H1 (cell line): ENCODE measurements around the gene GTF3C5. TPM values are rescaled to one million over a fixed set of nuclear protein-coding genes. Genes with fewer than 3 reads are reported as not detected.

Experiments
- CTCF ChIA-PET: fragments of 300-600 bp; sonication (Branson Sonifier 250); formaldehyde crosslinking; loops from one replicate; lab custom pipeline; 2021; ENCODE audit not compliant: partially characterized antibody; lab: Charles Lee
- POLR2A ChIA-PET: fragments of 300-600 bp; sonication (Branson Sonifier 250); formaldehyde crosslinking; loops from one replicate; lab custom pipeline; 2021; ENCODE audit warnings: inconsistent platforms; ENCODE audit not compliant: partially characterized antibody; lab: Charles Lee
- DNase-seq, 2 experiments: peaks; one replicate each; pipeline versions ENCODE4 v3.0.0 to v3.0.0-alpha.2; 2010 to 2022; ENCODE audit warnings: low spot score in 2 of 2, low read depth in 1 of 2, mixed read lengths in 1 of 2
- FAIRE-seq: peaks from 2 replicates; lab custom pipeline; 2011; peaks lifted over from hg19 to GRCh38; lab: Jason Lieb, UNC
- H2AFZ ChIP-seq: 2 replicates; pipeline ENCODE4 v1.8.1; 2012; ENCODE audit warnings: low read length, inconsistent platforms
- H2AK5ac ChIP-seq: 2 replicates; pipeline ENCODE4 v1.6.1; 2013; ENCODE audit warnings: low read depth, low read length
- H2BK120ac ChIP-seq: replicated peaks from 2 replicates; pipeline ENCODE3; 2013; ENCODE audit warnings: low read depth, low read length, inconsistent platforms
- H2BK12ac ChIP-seq: 2 replicates; pipeline ENCODE4 v1.6.1; 2013; ENCODE audit warnings: low read depth, low read length
- H2BK15ac ChIP-seq: 2 replicates; pipeline ENCODE4 v1.6.1; 2013; ENCODE audit warnings: low read length
- H2BK20ac ChIP-seq: 2 replicates; pipeline ENCODE4 v1.6.1; 2013; ENCODE audit warnings: low read length
- H2BK5ac ChIP-seq: 2 replicates; pipeline ENCODE4 v1.6.1; 2013; ENCODE audit warnings: low read depth, low read length
- H3K14ac ChIP-seq: 2 replicates; pipeline ENCODE4 v1.6.1; 2013; ENCODE audit warnings: inconsistent platforms; ENCODE audit not compliant: insufficient read length
- H3K18ac ChIP-seq: 2 replicates; pipeline ENCODE4 v1.6.1; 2013; ENCODE audit warnings: low read length; ENCODE audit errors: extremely low read depth
- H3K23ac ChIP-seq: 2 replicates; pipeline ENCODE4 v1.6.1; 2013; ENCODE audit warnings: inconsistent platforms; ENCODE audit not compliant: insufficient read length
- H3K23me2 ChIP-seq: 2 replicates; pipeline ENCODE4 v1.6.1; 2013; ENCODE audit warnings: low read depth, low read length
- H3K27ac ChIP-seq: 2 replicates; pipeline ENCODE4 v1.6.1; 2011; ENCODE audit warnings: low read depth, low read length, inconsistent platforms
- H3K27me3 ChIP-seq, 4 experiments: replicated peaks in 1 of 4; 1 replicate in 1 of 4; 2 replicates in 3 of 4; pipeline versions ENCODE4 v1.6.1 to v1.8.1; 2011 to 2013; ENCODE audit warnings: low read length in 3 of 4, mild to moderate bottlenecking in 3 of 4, inconsistent platforms in 2 of 4, mixed read lengths in 2 of 4, moderate library complexity in 1 of 4; ENCODE audit not compliant: control insufficient read depth in 3 of 4, insufficient read depth in 3 of 4; ENCODE audit errors: extremely low read depth in 1 of 4
- H3K36me3 ChIP-seq, 4 experiments: 2 replicates each; pipeline versions ENCODE4 v1.6.1 to v1.8.1; 2011 to 2013; ENCODE audit warnings: mild to moderate bottlenecking in 4 of 4, low read length in 3 of 4, moderate library complexity in 2 of 4, control low read depth in 1 of 4, inconsistent platforms in 1 of 4; ENCODE audit not compliant: insufficient read depth in 4 of 4, control insufficient read depth in 2 of 4
- H3K4ac ChIP-seq: replicated peaks from 2 replicates; pipeline ENCODE3; 2013; ENCODE audit warnings: low read length, low read depth, mixed read lengths, inconsistent platforms; ENCODE audit not compliant: insufficient read length
- H3K4me1 ChIP-seq, 4 experiments: replicated peaks in 1 of 4; 1 replicate in 1 of 4; 2 replicates in 3 of 4; pipeline versions ENCODE4 v1.6.1 to v1.8.1; 2011 to 2013; ENCODE audit warnings: low read length in 3 of 4, inconsistent platforms in 2 of 4, mixed read lengths in 1 of 4; ENCODE audit not compliant: insufficient read depth in 4 of 4, control insufficient read depth in 3 of 4
- H3K4me2 ChIP-seq, 2 experiments: 2 replicates each; pipeline versions ENCODE4 v1.6.1 to v1.8.1; 2011 to 2013; ENCODE audit warnings: low read depth in 2 of 2, low read length in 2 of 2, control low read depth in 1 of 2, inconsistent platforms in 1 of 2, mild to moderate bottlenecking in 1 of 2; ENCODE audit not compliant: insufficient read depth in 1 of 2
- H3K4me3 ChIP-seq, 4 experiments: fragments of 200-600, 300-600 bp in 1 of 4; sonication (generic), shearing (Covaris generic), sonication (Bioruptor Twin) in 1 of 4; 2 replicates each; pipeline versions ENCODE4 v1.5.1 to v1.8.1; 2011 to 2016; ENCODE audit warnings: low read length in 4 of 4, low read depth in 3 of 4, control low read depth in 2 of 4, inconsistent platforms in 2 of 4, mild to moderate bottlenecking in 2 of 4, mixed read lengths in 1 of 4, moderate library complexity in 1 of 4; ENCODE audit not compliant: insufficient read depth in 2 of 4; ENCODE audit errors: extremely low read depth in 1 of 4
- H3K56ac ChIP-seq: replicated peaks from 2 replicates; pipeline ENCODE3; 2013; ENCODE audit warnings: low read depth, mild to moderate bottlenecking, mixed read lengths, low read length, inconsistent platforms; ENCODE audit not compliant: insufficient read length
- H3K79me1 ChIP-seq: 2 replicates; pipeline ENCODE4 v1.6.1; 2013; ENCODE audit warnings: low read depth, low read length, control low read depth
- H3K79me2 ChIP-seq, 2 experiments: 2 replicates each; pipeline versions ENCODE4 v1.6.1 to v1.8.1; 2012 to 2013; ENCODE audit warnings: low read length in 2 of 2, mild to moderate bottlenecking in 2 of 2, inconsistent platforms in 1 of 2; ENCODE audit not compliant: insufficient read depth in 2 of 2, control insufficient read depth in 1 of 2
- H3K9ac ChIP-seq, 4 experiments: replicated peaks in 1 of 4; 1 replicate in 1 of 4; 2 replicates in 3 of 4; pipeline versions ENCODE4 v1.6.1 to v1.8.1; 2011 to 2013; ENCODE audit warnings: low read depth in 3 of 4, low read length in 3 of 4, control low read depth in 2 of 4, mild to moderate bottlenecking in 2 of 4, moderate library complexity in 2 of 4, inconsistent platforms in 1 of 4; ENCODE audit errors: extremely low read depth in 1 of 4
- H3K9me3 ChIP-seq, 2 experiments: 2 replicates each; pipeline versions ENCODE4 v1.6.1 to v1.8.1; 2012 to 2013; ENCODE audit warnings: mild to moderate bottlenecking in 2 of 2, moderate library complexity in 2 of 2, control low read depth in 1 of 2, inconsistent platforms in 1 of 2, low read depth in 1 of 2, low read length in 1 of 2, mixed read lengths in 1 of 2; ENCODE audit not compliant: insufficient read depth in 2 of 2
- H4K20me1 ChIP-seq, 2 experiments: replicated peaks in 1 of 2; 2 replicates each; pipeline versions ENCODE3 to v1.8.1; 2011 to 2013; ENCODE audit warnings: inconsistent platforms in 2 of 2, low read length in 2 of 2, mild to moderate bottlenecking in 1 of 2; ENCODE audit not compliant: insufficient read depth in 2 of 2, control insufficient read depth in 1 of 2
- H4K5ac ChIP-seq: 2 replicates; pipeline ENCODE4 v1.6.1; 2013; ENCODE audit warnings: low read length, low read depth, mixed read lengths, inconsistent platforms; ENCODE audit not compliant: insufficient read length
- H4K8ac ChIP-seq: 2 replicates; pipeline ENCODE4 v1.8.0; 2013; ENCODE audit warnings: mild to moderate bottlenecking, moderate library complexity, low read length, inconsistent platforms; ENCODE audit not compliant: insufficient read depth; ENCODE audit errors: extremely low read depth
- H4K91ac ChIP-seq: replicated peaks from 2 replicates; pipeline ENCODE3; 2013; ENCODE audit warnings: low read length, mixed read lengths, inconsistent platforms; ENCODE audit not compliant: insufficient read length
- BRCA1 ChIP-seq: IDR thresholded peaks from 2 replicates; pipeline ENCODE4 v1.6.1; 2012; ENCODE audit warnings: low read depth, low read length, improper control_type of control experiment
- CEBPB ChIP-seq: IDR thresholded peaks from 2 replicates; pipeline ENCODE4 v1.6.1; 2012; ENCODE audit warnings: low read depth, low read length
- CHD2 ChIP-seq: IDR thresholded peaks from 2 replicates; pipeline ENCODE4 v1.6.1; 2012; ENCODE audit warnings: low read length, improper control_type of control experiment
- CTCF ChIP-seq, 3 experiments: IDR thresholded peaks; 1 replicate in 2 of 3; 2 replicates in 1 of 3; pipeline versions ENCODE4 v1.5.1 to v1.6.1; 2011; ENCODE audit warnings: low read length in 3 of 3, mild to moderate bottlenecking in 3 of 3, inconsistent platforms in 2 of 3, low read depth in 1 of 3, moderate library complexity in 1 of 3; ENCODE audit not compliant: insufficient read depth in 1 of 3; ENCODE audit errors: control extremely low read depth in 1 of 3
- EP300 ChIP-seq, 2 experiments: IDR thresholded peaks; 1 replicate in 1 of 2; 2 replicates in 1 of 2; pipeline ENCODE4 v1.6.1; 2011 to 2012; ENCODE audit warnings: low read depth in 2 of 2, low read length in 2 of 2, mild to moderate bottlenecking in 2 of 2, borderline replicate concordance in 1 of 2, inconsistent platforms in 1 of 2, moderate library complexity in 1 of 2
- HDAC6 ChIP-seq: IDR thresholded peaks from one replicate; pipeline ENCODE4 v1.7.1; 2012; ENCODE audit warnings: low read depth, mild to moderate bottlenecking, inconsistent platforms, low read length, moderate library complexity
- MAFK ChIP-seq: IDR thresholded peaks from 2 replicates; pipeline ENCODE4 v1.6.1; 2012; ENCODE audit warnings: low read depth, mild to moderate bottlenecking, improper control_type of control experiment, low read length
- POU5F1 ChIP-seq: IDR thresholded peaks from 2 replicates; pipeline ENCODE4 v1.6.1; 2011; ENCODE audit warnings: low read depth, mild to moderate bottlenecking, low read length, moderate library complexity
- RAD21 ChIP-seq, 2 experiments: IDR thresholded peaks in 1 of 2; conservative IDR thresholded peaks in 1 of 2; 2 replicates each; pipeline ENCODE4 v1.6.1; 2011; ENCODE audit warnings: low read depth in 2 of 2, low read length in 2 of 2, improper control_type of control experiment in 1 of 2, inconsistent platforms in 1 of 2, mild to moderate bottlenecking in 1 of 2, moderate library complexity in 1 of 2
- RNF2 ChIP-seq: fragments of 200-900, 300-1000 bp; sonication (generic); IDR thresholded peaks from 2 replicates; pipeline ENCODE4 v1.7.1; 2016; ENCODE audit warnings: borderline replicate concordance, low read depth, mild to moderate bottlenecking, antibody characterized with exemption, low read length; ENCODE audit not compliant: poor library complexity, severe bottlenecking; ENCODE audit errors: missing control alignments
- WGBS, 2 experiments: shearing (Covaris generic) in 1 of 2; methylation state at CpG; one replicate each; pipeline versions ENCODE4 v1.1.6 to v1.1.7; 2013 to 2015; ENCODE audit warnings: low lambda C conversion rate in 2 of 2, mixed read lengths in 2 of 2, inconsistent platforms in 1 of 2, low coverage in 1 of 2, missing lambda C conversion rate in 1 of 2; ENCODE audit not compliant: insufficient replicate concordance in 2 of 2, insufficient coverage in 1 of 2, insufficient read length in 1 of 2; ENCODE audit errors: extremely low coverage in 1 of 2, missing lambda C conversion rate in 1 of 2; 5-methylcytosine and 5-hydroxymethylcytosine counted together
- polyA plus RNA-seq, 7 experiments: library from polyadenylated mRNA; depleted of rRNA in 3 of 7; stranded (reverse) in 5 of 7; unstranded in 2 of 7; fragments of >200 nt in 5 of 7; fragments of 200-250 nt in 2 of 7; gene quantifications; 1 replicate in 5 of 7; 2 replicates in 1 of 7; 4 replicates in 1 of 7; pipeline versions ENCODE4 v1.2.1 to v1.2.3, GENCODE V29; 2011 to 2013; ENCODE audit warnings: missing spikeins in 2 of 7, mixed read lengths in 2 of 7
- total RNA-seq: library from RNA; stranded (reverse); fragmentation: NEBNext Ultra II Directional; extraction: Animal tissue kit (Norgen Biotek cat#: 25700); gene quantifications from 2 replicates; pipeline ENCODE4 v1.2.1, GENCODE V29; 2021

GTF3C5 gene
- total and polyA plus RNA-seq, 2 of the 8 experiments (the other 6 are each of a cell fraction or from before 2014, with no cell fraction given): 78.7 to 87.1 TPM

GRCh38 chr9:133049043-133049442 is 18.2 kb downstream of the GTF3C5 start:
- no peak for DNase-seq
- no peaks in the 10 kb centered on the region for H3K4me1 ChIP-seq
- POLR2A ChIA-PET: interaction anchor here (0.6 to 1.6 kb wide), 4 partner anchors 11 to 412 kb away, joined by 3 to 4 read pairs (median 4); no protein-coding TSS in a partner anchor
- H3K79me1 ChIP-seq: peaks cover 2% of the 10 kb centered on the region; the same call in 1 of the 2 replicates
- H2AFZ ChIP-seq: no peak overlapping the region
- H3K27me3 ChIP-seq: no peaks in the 10 kb centered on the region
- H2BK12ac ChIP-seq: no peak overlapping the region
- H3K9ac ChIP-seq: no peak overlapping the region
- H2AK5ac ChIP-seq: no peak overlapping the region
- H4K8ac ChIP-seq: no peak overlapping the region
- H3K4ac ChIP-seq: no peak overlapping the region
- no peak overlapping the region for H3K18ac ChIP-seq
- no peak overlapping the region for H3K56ac ChIP-seq
- no peak overlapping the region for H2BK15ac ChIP-seq
- H3K23me2 ChIP-seq: no peaks in the 10 kb centered on the region
- H3K9me3 ChIP-seq: no peaks in the 10 kb centered on the region
- FAIRE-seq: no peak
- no peak overlapping the region for H2BK120ac ChIP-seq
- H4K20me1 ChIP-seq: peaks cover 0 to 15% of the 10 kb centered on the region in 2 experiments
- 96% methylated on average over 13 of the region's 13 CpGs; no CpG with 5 or more reads in 1 of the 2 experiments for WGBS, 2 experiments
- no peak overlapping the region for H3K14ac ChIP-seq
- no peak overlapping the region for H2BK5ac ChIP-seq
- CTCF ChIA-PET: interaction anchor here (0.6 to 4.2 kb wide), 20 partner anchors 11 to 1785 kb away, joined by 3 to 21 read pairs (median 4); partner anchors contain the start of gene GTF3C5
- H3K27ac ChIP-seq: no peak overlapping the region
- no peak overlapping the region for H4K5ac ChIP-seq
- H3K4me3 ChIP-seq: no peak overlapping the region
- no peaks in the 10 kb centered on the region for H3K79me2 ChIP-seq
- H3K36me3 ChIP-seq: peaks cover 14 to 49% (median 40%) of the 10 kb centered on the region in 4 experiments; a peak in 7 of 8 replicates
- no peak overlapping the region for H3K4me2 ChIP-seq
- no peak overlapping the region for H4K91ac ChIP-seq
- no peak overlapping the region for H2BK20ac ChIP-seq
- H3K23ac ChIP-seq: no peak overlapping the region
- TF ChIP-seq RAD21 (IDR thresholded peaks at IDR 0.05 in 1 of 2, conservative IDR thresholded peaks at IDR 0.05 in 1 of 2; ENCODE audit: low read depth in 2 of 2, low read length in 2 of 2) (no peak), CTCF (IDR thresholded peaks at IDR 0.05; ENCODE audit: control extremely low read depth in 1 of 3, insufficient read depth in 1 of 3, low read depth in 1 of 3, low read length in 3 of 3) (no peak), CEBPB (no peak), EP300 (IDR thresholded peaks at IDR 0.05; ENCODE audit: borderline replicate concordance in 1 of 2, low read depth in 2 of 2, low read length in 2 of 2) (no peak), MAFK (no peak), CHD2 (no peak), HDAC6 (no peak), RNF2 (no peak), POU5F1 (no peak), BRCA1 (no peak)
